Kidney (tissue), 14 donors: ENCODE measurements around the gene DLST. TPM values are rescaled to one million over a fixed set of nuclear protein-coding genes. Genes with fewer than 3 reads are reported as not detected.

Experiments used
- DNase-seq, 5 donors: peaks; one replicate each; pipeline ENCODE4 v3.0.0-alpha.2; 2013 to 2020
- FAIRE-seq: peaks from 2 replicates; lab custom pipeline; 2012; peaks lifted over from hg19 to GRCh38; lab: Jason Lieb, UNC
- H3K27ac ChIP-seq, 2 donors: one replicate each; pipeline ENCODE4 v1.7.0; 2013; ENCODE audit warnings: low read depth in 2 of 2, low read length in 2 of 2, inconsistent platforms in 1 of 2
- H3K27me3 ChIP-seq: one replicate; pipeline ENCODE4 v1.7.1; 2013; ENCODE audit warnings: low read length, inconsistent platforms; ENCODE audit not compliant: control insufficient read depth, insufficient read depth
- H3K36me3 ChIP-seq, 3 donors: one replicate each; pipeline versions ENCODE4 v1.7.0 to v1.7.1; 2013; ENCODE audit warnings: low read length in 3 of 3, control low read depth in 1 of 3, inconsistent platforms in 1 of 3; ENCODE audit not compliant: insufficient read depth in 3 of 3, control insufficient read depth in 2 of 3
- H3K4me1 ChIP-seq, 3 donors: one replicate each; pipeline versions ENCODE4 v1.7.0 to v1.7.1; 2013; ENCODE audit warnings: low read length in 3 of 3, inconsistent platforms in 1 of 3, low read depth in 1 of 3; ENCODE audit not compliant: control insufficient read depth in 2 of 3, insufficient read depth in 2 of 3
- H3K4me3 ChIP-seq, 3 donors: one replicate each; pipeline versions ENCODE4 v1.7.0 to v1.8.1; 2013; ENCODE audit warnings: low read length in 3 of 3, control low read depth in 1 of 3, inconsistent platforms in 1 of 3
- H3K9ac ChIP-seq, 3 donors: one replicate each; pipeline versions ENCODE4 v1.7.0 to v1.7.1; 2013; ENCODE audit warnings: low read length in 3 of 3, control low read depth in 1 of 3, inconsistent platforms in 1 of 3
- H3K9me3 ChIP-seq, 3 donors: one replicate each; pipeline versions ENCODE4 v1.7.0 to v1.7.1; 2013; ENCODE audit warnings: low read length in 3 of 3, control low read depth in 1 of 3, inconsistent platforms in 1 of 3; ENCODE audit not compliant: control insufficient read depth in 2 of 3, insufficient read depth in 1 of 3
- intact Hi-C: fragments of 100-400 bp; cut with DNase I; formaldehyde crosslinking; loops from one replicate; pipeline ENCODE4 v1.11.1; 2022
- polyA plus RNA-seq: library from polyadenylated mRNA; stranded (reverse); fragments of 350-450 nt; fragmentation: Illumina TruSeq; extraction: RNeasy Lipid Tissue Mini Kit (QIAGEN cat#74804); gene quantifications from one replicate; pipeline ENCODE4 v1.2.3, GENCODE V29; 2014; ENCODE audit warnings: low read depth, low replicate concordance; ENCODE audit not compliant: insufficient read depth
- total RNA-seq: library from RNA; stranded (reverse); fragmentation: NEBNext Ultra II Directional; extraction: Animal tissue kit (Norgen Biotek cat#: 25700); gene quantifications from one replicate; pipeline ENCODE4 v1.2.1, GENCODE V29; 2021
- TF ChIP-seq, protein P1 (sequence below): IDR thresholded peaks from 3 replicates; pipeline ENCODE4 v1.5.1; 2012; ENCODE audit warnings: mild to moderate bottlenecking, moderate library complexity, borderline replicate concordance; ENCODE audit not compliant: insufficient read depth; ENCODE audit errors: extremely low read depth
- donor health status: control.
- donor health status: control.
- donor health status: control.
- donor health status: control.
- donor health status: control.
- donor health status: DM: yes; HTN: yes; CAD: no.
- donor health status: Normal renal cell carcinoma (clear cell type).

Gene DLST
- total and polyA plus RNA-seq, 2 donors from 2014 or later: 98.6 to 112 TPM

DNA sequence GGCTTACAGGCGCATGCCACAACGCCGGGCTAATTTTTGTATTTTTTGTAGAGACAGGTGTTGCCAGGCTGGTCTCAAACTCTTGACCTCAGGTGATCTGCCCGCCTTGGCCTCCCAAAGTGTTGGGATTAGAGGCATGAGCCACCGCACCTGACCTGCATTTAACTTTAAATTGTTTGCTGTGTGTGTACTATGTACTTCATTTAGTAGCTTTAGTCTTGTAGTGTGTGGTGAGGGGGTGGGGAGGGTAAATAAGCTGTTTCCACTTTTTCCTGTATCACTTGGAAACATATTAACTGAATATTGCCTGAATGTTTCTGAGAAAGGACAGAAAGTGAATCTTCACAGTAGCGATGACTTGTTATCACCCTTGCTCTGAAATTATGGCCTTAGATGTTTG is 8.5 kb downstream of the DLST start:
- TF ChIP-seq, protein P1, sequence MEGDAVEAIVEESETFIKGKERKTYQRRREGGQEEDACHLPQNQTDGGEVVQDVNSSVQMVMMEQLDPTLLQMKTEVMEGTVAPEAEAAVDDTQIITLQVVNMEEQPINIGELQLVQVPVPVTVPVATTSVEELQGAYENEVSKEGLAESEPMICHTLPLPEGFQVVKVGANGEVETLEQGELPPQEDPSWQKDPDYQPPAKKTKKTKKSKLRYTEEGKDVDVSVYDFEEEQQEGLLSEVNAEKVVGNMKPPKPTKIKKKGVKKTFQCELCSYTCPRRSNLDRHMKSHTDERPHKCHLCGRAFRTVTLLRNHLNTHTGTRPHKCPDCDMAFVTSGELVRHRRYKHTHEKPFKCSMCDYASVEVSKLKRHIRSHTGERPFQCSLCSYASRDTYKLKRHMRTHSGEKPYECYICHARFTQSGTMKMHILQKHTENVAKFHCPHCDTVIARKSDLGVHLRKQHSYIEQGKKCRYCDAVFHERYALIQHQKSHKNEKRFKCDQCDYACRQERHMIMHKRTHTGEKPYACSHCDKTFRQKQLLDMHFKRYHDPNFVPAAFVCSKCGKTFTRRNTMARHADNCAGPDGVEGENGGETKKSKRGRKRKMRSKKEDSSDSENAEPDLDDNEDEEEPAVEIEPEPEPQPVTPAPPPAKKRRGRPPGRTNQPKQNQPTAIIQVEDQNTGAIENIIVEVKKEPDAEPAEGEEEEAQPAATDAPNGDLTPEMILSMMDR: no peak
- DNase-seq: no peak
- intact Hi-C loops: no loop called here
- no peak for FAIRE-seq
- Histone ChIP-seq H3K9me3 (no peaks in the 10 kb centered on the region), H3K4me1 (peaks cover 0 to 3% (median 3%) of the 10 kb centered on the region in 3 donors), H3K27me3 (no peaks in the 10 kb centered on the region), H3K27ac (no peak overlapping the region), H3K9ac (no peak overlapping the region), H3K4me3 (no peak overlapping the region), H3K36me3 (peaks cover 10 to 43% (median 36%) of the 10 kb centered on the region in 3 donors)

DNA sequence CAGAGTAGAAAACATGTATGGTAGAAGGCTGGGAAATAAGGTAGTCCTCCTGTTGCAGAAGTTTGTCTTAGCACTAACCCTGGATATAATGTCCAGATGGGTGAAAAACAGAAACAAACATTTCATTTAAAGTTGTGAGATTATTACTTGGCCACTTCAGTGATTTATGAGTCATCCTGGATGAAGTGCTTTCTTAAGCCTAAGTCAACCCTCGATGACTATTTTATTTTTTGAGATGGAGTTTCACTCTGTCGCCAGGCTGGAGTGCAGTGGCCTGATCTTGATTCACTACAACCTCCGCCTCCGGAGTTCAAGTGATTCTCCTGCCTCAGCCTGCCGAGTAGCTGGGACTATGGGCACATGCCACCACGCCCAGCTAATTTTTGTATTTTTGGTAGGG is 10.2 kb downstream of the DLST start:
- Histone ChIP-seq H3K9ac (no peak overlapping the region), H3K27ac (no peak overlapping the region), H3K9me3 (no peaks in the 10 kb centered on the region), H3K27me3 (no peaks in the 10 kb centered on the region), H3K36me3 (peaks cover 16 to 57% (median 43%) of the 10 kb centered on the region in 3 donors), H3K4me1 (peaks cover 0 to 3% (median 0%) of the 10 kb centered on the region in 3 donors), H3K4me3 (no peak overlapping the region)
- DNase-seq (no peak), FAIRE-seq (no peak)
- TF ChIP-seq, protein P1: no peak
- intact Hi-C loops: no loop called here

DNA sequence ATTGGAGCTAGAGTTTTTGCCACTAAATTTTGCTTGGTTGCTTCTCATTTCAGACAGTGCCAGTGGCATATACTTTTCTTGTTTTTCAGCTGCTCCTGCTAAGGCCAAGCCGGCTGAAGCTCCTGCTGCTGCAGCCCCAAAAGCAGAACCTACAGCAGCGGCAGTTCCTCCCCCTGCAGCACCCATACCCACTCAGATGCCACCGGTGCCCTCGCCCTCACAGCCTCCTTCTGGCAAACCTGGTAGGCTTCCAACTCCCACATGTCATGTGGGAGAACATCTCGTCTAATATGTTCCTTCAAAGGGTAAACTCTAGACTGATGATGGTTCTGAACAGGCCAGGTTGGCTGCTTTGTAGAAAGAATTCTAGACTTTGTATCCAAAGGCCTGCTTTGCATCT is 11.0 kb downstream of the DLST start:
- H3K4me3 ChIP-seq: no peak overlapping the region
- DNase-seq: no peak
- H3K36me3 ChIP-seq: peaks cover 21 to 65% (median 48%) of the 10 kb centered on the region in 3 donors
- no peak overlapping the region for H3K27ac ChIP-seq
- no peaks in the 10 kb centered on the region for H3K9me3 ChIP-seq
- H3K4me1 ChIP-seq: peaks cover 0 to 3% (median 0%) of the 10 kb centered on the region in 3 donors
- no peaks in the 10 kb centered on the region for H3K27me3 ChIP-seq
- TF ChIP-seq, protein P1: no peak
- FAIRE-seq: no peak
- intact Hi-C loops: no loop called here
- no peak overlapping the region for H3K9ac ChIP-seq

DNA sequence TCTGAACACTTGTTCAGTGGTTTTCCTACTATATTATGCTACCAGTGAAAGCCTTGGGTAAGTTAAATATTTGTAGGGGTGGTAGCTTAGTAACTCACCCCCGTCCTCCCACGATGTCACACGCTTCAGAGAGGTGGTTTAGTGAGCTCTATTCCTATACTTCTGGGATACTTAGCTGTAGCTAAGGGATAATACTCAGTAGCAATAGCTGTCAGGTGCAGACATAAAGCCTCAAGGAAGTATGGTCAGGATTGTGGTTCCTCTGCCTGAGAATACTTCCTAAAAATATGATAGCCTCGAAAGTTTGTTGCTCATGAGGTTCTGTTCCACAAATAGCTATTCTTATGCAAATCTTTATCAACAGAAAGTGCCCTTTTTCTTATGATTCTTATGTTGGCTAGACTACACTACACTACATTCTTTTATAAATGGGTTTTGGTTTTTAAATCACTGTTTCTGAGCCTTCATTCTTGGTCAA is 11.9 kb downstream of the DLST start:
- Histone ChIP-seq H3K27me3 (no peaks in the 10 kb centered on the region), H3K36me3 (peaks cover 27 to 74% (median 56%) of the 10 kb centered on the region in 3 donors), H3K9ac (no peak overlapping the region), H3K27ac (no peak overlapping the region), H3K4me1 (no peaks in the 10 kb centered on the region), H3K4me3 (no peak overlapping the region), H3K9me3 (no peaks in the 10 kb centered on the region)
- DNase-seq (no peak), FAIRE-seq (no peak)
- intact Hi-C loops: no loop called here
- TF ChIP-seq, protein P1: no peak
